Stomach (tissue), 9 donors: Measurements from ENCODE around the gene ZKSCAN7. TPM values are rescaled to one million over a fixed set of nuclear protein-coding genes. Genes with fewer than 3 reads are reported as not detected.
A peak's percentile ranks its signal among the peaks of the same experiment; 100 is the strongest.
"Not testable (repeated sequence)": the region's sequence is repeated elsewhere in the genome, so short reads cannot be mapped to it uniquely, and the experiment has no call there.

Source experiments
- DNase-seq, 2 donors: peaks; one replicate each; pipeline versions ENCODE4 v3.0.0 to v3.0.0-alpha.2; 2013 to 2019
- H3K27ac ChIP-seq, 5 donors: fragments of 200-600 bp in 4 of 5; sonication (generic) in 4 of 5; one replicate each; pipeline ENCODE4 v1.5.1; 2013 to 2019; ENCODE audit warnings: mild to moderate bottlenecking in 1 of 5, moderate library complexity in 1 of 5
- H3K27me3 ChIP-seq, 3 donors: fragments of 200-600 bp; sonication (generic); one replicate each; pipeline ENCODE4 v1.5.1; 2017 to 2019; ENCODE audit warnings: mixed run types in 1 of 3
- H3K36me3 ChIP-seq, 4 donors: fragments of 200-600 bp; sonication (generic); 1 replicate in 3 of 4; 2 replicates in 1 of 4; pipeline ENCODE4 v1.5.1; 2016 to 2019
- H3K4me1 ChIP-seq, 4 donors: fragments of 200-600 bp; sonication (generic); one replicate each; pipeline ENCODE4 v1.5.1; 2016 to 2019
- H3K4me3 ChIP-seq, 4 donors: fragments of 200-600 bp; sonication (generic) in 3 of 4; one replicate each; pipeline ENCODE4 v1.5.1; 2016 to 2019; ENCODE audit warnings: mild to moderate bottlenecking in 1 of 4
- H3K9me3 ChIP-seq, 4 donors: fragments of 200-600 bp; sonication (generic); one replicate each; pipeline ENCODE4 v1.5.1; 2016 to 2019
- EP300 ChIP-seq: sonication (generic); formaldehyde crosslinking; IDR thresholded peaks from one replicate; pipeline ENCODE4 v1.6.1; 2017; ENCODE audit warnings: antibody characterized with exemption
- POLR2A ChIP-seq, 4 donors: fragments of 450-650 bp; IDR thresholded peaks; one replicate each; pipeline ENCODE4 v1.6.1; 2016; ENCODE audit warnings: antibody characterized with exemption in 4 of 4, control low read depth in 2 of 4, mild to moderate bottlenecking in 1 of 4, moderate library complexity in 1 of 4
- POLR2AphosphoS5 ChIP-seq, 3 donors: sonication (generic); formaldehyde crosslinking; IDR thresholded peaks; one replicate each; pipeline ENCODE4 v1.6.1; 2016; ENCODE audit warnings: antibody characterized with exemption in 3 of 3
- WGBS, 5 donors: extraction: QIAGEN DNeasy Blood & Tissue Kit in 3 of 5; methylation state at CpG; one replicate each; pipeline versions ENCODE4 v1.1.5 to v1.1.7; 2013 to 2018; 5-methylcytosine and 5-hydroxymethylcytosine counted together
- intact Hi-C: fragments of 100-400 bp; cut with DNase I; formaldehyde crosslinking; loops from one replicate; pipeline ENCODE4 v1.15.1; 2023; ENCODE audit warnings: low total_unique reads
- polyA plus RNA-seq, 3 donors: library from polyadenylated mRNA; stranded (reverse); fragments of 200-250 nt; gene quantifications; one replicate each; pipeline ENCODE4 v1.2.3, GENCODE V29; 2013
- total RNA-seq, 5 donors: library from RNA; depleted of rRNA; stranded (reverse); fragments of >200 nt; gene quantifications; one replicate each; pipeline versions ENCODE4 v1.1.0 to v1.2.3, GENCODE V29; 2014 to 2016
- TF ChIP-seq, protein P1 (sequence below), 7 experiments: fragments of 450-650 bp in 4 of 7; fragments of 200-600 bp in 3 of 7; sonication (generic) in 3 of 7; IDR thresholded peaks; one replicate each; pipeline ENCODE4 v1.5.1; 2016 to 2019; ENCODE audit warnings: antibody characterized with exemption in 7 of 7, control low read depth in 2 of 7, mild to moderate bottlenecking in 1 of 7
- donor health status: healthy with polysubstance abuse.
- donor health status: Bipolar disorder and iron deficiency.
- donor health status: healthy.

The ZKSCAN7 gene
- total and polyA plus RNA-seq, 8 donors, result 0.46 to 6.2 (median 1.5) TPM; not detected in 1

DNA sequence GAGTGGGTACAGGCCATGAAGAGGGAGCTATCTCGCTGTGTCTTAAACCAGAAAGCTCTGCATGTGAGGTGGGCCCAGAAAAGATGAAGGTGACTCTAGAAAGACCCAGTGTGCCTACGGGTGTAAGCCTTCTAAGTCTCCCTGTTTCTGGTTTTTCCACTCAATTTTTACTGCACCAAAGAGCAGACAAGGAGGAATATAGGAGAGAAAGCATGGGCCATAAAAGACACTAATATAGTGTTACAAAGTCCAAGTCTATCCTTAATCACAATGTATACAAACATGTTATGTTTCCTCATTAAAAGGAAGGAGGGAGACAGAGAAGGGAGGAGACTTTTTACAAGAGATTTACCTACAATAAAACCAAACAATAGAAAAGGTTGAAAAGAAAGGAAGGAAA is 24.1 kb upstream of the ZKSCAN7 start:
- intact Hi-C loops, result loop anchor here (5.0 kb wide), 1 partner anchor 381 kb away; no protein-coding TSS in a partner anchor
- DNase-seq, result no peak
- TF ChIP-seq POLR2AphosphoS5 (IDR thresholded peaks at IDR 0.05) (no peak), EP300 (no peak), POLR2A (IDR thresholded peaks at IDR 0.05) (no peak)
- TF ChIP-seq, protein P1, sequence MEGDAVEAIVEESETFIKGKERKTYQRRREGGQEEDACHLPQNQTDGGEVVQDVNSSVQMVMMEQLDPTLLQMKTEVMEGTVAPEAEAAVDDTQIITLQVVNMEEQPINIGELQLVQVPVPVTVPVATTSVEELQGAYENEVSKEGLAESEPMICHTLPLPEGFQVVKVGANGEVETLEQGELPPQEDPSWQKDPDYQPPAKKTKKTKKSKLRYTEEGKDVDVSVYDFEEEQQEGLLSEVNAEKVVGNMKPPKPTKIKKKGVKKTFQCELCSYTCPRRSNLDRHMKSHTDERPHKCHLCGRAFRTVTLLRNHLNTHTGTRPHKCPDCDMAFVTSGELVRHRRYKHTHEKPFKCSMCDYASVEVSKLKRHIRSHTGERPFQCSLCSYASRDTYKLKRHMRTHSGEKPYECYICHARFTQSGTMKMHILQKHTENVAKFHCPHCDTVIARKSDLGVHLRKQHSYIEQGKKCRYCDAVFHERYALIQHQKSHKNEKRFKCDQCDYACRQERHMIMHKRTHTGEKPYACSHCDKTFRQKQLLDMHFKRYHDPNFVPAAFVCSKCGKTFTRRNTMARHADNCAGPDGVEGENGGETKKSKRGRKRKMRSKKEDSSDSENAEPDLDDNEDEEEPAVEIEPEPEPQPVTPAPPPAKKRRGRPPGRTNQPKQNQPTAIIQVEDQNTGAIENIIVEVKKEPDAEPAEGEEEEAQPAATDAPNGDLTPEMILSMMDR (IDR thresholded peaks at IDR 0.05), result no peak
- H3K9me3 ChIP-seq, result peaks cover 0 to 3% (median 0%) of the 10 kb centered on the region in 4 donors
- H3K4me1 ChIP-seq, result no peaks in the 10 kb centered on the region
- no peak overlapping the region for H3K27ac ChIP-seq
- WGBS, 5 donors, result 47 to 64% (median 57%) methylated on average over 2 of the region's 2 CpGs
- H3K36me3 ChIP-seq, result no peaks in the 10 kb centered on the region
- H3K4me3 ChIP-seq, result no peak overlapping the region
- H3K27me3 ChIP-seq, result peaks cover 0 to 45% (median 17%) of the 10 kb centered on the region in 3 donors

DNA sequence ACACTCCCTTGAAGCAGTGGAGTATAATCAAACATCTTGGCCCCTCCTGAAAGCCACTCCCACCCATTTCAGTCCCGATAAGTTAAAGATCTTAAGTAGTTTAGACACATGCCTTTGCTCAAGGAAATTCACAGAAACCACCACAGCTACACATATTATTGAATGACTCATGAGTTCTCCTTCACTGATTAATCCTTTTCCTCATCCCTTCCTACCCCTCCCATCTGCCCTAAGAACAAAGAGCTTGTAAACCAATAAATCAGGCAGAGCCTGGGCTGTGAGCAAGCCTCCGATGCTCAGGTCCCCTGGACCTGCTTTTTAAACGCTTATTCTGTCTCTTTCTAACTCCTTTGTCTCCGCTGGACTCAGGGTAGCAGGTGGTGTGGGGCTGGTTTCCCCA is 20.3 kb upstream of the ZKSCAN7 start:
- DNase-seq, H3K4me1 ChIP-seq: not testable (repeated sequence)

GRCh38 chr3:44535364-44535763 is 19.6 kb upstream of the ZKSCAN7 start:
- Histone ChIP-seq H3K9me3 (peaks cover 0 to 3% (median 0%) of the 10 kb centered on the region in 4 donors), H3K27me3 (peaks cover 0 to 59% (median 27%) of the 10 kb centered on the region in 3 donors), H3K27ac (no peak overlapping the region), H3K4me3 (no peak overlapping the region), H3K36me3 (no peaks in the 10 kb centered on the region), H3K4me1 (no peaks in the 10 kb centered on the region)
- TF ChIP-seq EP300, result no peak
- intact Hi-C loops, result no loop called here
- WGBS, 5 donors, result 3 to 22% (median 8%) methylated on average over 1 of the region's 1 CpG
- DNase-seq, result no peak

More for the DNA sequence above, 20.3 kb upstream of the ZKSCAN7 start:
- not testable (repeated sequence) for H3K27ac ChIP-seq, H3K36me3 ChIP-seq, H3K4me3 ChIP-seq, H3K9me3 ChIP-seq
- intact Hi-C loops, result loop anchor here (5.0 kb wide), 1 partner anchor 378 kb away; no protein-coding TSS in a partner anchor
- peaks cover 0 to 52% (median 22%) of the 10 kb centered on the region in 3 donors for H3K27me3 ChIP-seq
- 21 to 41% (median 30%) methylated on average over 4 of the region's 4 CpGs for WGBS, 5 donors

DNA sequence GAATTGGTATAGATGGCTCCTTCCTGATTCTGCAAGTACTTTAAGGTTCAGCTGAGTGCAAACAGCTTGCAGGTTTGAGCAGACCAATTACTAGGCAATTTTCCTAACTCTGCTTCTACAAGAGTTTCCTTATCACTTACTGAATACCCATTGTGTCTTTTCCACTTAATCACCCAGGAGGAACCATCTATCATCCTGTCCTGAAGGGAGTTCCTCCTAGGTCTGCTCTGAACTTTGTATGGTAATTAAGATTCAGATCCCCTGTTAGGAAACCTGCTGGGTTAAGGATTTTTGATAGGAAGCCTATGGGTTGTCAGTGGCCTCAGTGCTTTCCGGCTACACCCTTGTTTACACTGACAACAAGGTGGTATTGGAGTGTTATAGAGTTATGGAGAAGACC is 10.2 kb upstream of the ZKSCAN7 start:
- intact Hi-C loops, H3K4me1 ChIP-seq, H3K4me3 ChIP-seq, H3K36me3 ChIP-seq, DNase-seq, H3K9me3 ChIP-seq, H3K27ac ChIP-seq: not testable (repeated sequence)
- peaks cover 0 to 65% (median 7%) of the 10 kb centered on the region in 3 donors for H3K27me3 ChIP-seq
- 37 to 62% (median 45%) methylated on average over 1 of the region's 1 CpG for WGBS, 5 donors

DNA sequence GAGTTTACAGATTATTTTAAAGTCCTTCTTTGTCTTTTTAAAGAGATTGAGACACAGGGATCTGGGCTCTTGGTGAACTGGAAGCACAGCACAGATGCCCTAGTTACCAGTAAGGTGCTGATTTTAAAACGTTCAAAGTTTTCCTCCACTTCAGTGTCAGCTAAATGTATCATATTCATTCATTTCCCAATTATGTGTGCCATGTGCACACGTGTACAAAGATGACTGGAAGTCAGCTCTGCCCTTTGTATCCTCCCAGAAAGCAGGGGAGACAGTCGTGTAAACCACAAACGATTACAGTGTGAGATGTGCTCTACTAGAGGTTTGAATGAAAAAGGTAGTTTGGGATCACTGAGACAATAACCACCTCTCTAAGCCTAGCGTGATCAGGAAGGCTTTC is 730 bp downstream of the ZKSCAN7 start:
- peaks cover 0 to 17% (median 5%) of the 10 kb centered on the region in 3 donors for H3K27me3 ChIP-seq
- WGBS, 5 donors, result 14 to 21% (median 17%) methylated on average over 5 of the region's 5 CpGs
- H3K27ac ChIP-seq, result peak overlapping the region in 2 of 5 donors; percentile 62 to 85
- peaks cover 0 to 31% (median 13%) of the 10 kb centered on the region in 4 donors for H3K36me3 ChIP-seq
- H3K9me3 ChIP-seq, result no peaks in the 10 kb centered on the region
- intact Hi-C loops, result no loop called here
- H3K4me1 ChIP-seq, result peaks cover 7 to 21% (median 14%) of the 10 kb centered on the region in 4 donors
- peak in 1 of 2 donors; percentile 12 for DNase-seq
- TF ChIP-seq EP300 (no peak), POLR2A (IDR thresholded peaks at IDR 0.05) (no peak), POLR2AphosphoS5 (IDR thresholded peaks at IDR 0.05) (no peak)
- TF ChIP-seq, protein P1 (IDR thresholded peaks at IDR 0.05), result no peak
- H3K4me3 ChIP-seq, result peak overlapping the region; percentile 72 to 85 (median 78)

- DNase-seq, result no peak
- 75 to 99% (median 97%) methylated on average over 1 to 9 of the region's 9 CpGs for WGBS, 5 donors
Measured at GRCh38 chr3:44557074-44557473, 2.1 kb downstream of the ZKSCAN7 start.

More at GRCh38 chr3:44557074-44557473, 2.1 kb downstream of the ZKSCAN7 start:
- TF ChIP-seq EP300, result no peak
- no peak for TF ChIP-seq POLR2A (IDR thresholded peaks at IDR 0.05)
- TF ChIP-seq, protein P1 (IDR thresholded peaks at IDR 0.05), result no peak
- no peak for TF ChIP-seq POLR2AphosphoS5 (IDR thresholded peaks at IDR 0.05)
- Histone ChIP-seq H3K9me3 (peaks cover 0 to 12% (median 7%) of the 10 kb centered on the region in 4 donors), H3K27me3 (peaks cover 0 to 4% (median 3%) of the 10 kb centered on the region in 3 donors), H3K36me3 (peaks cover 4 to 45% (median 26%) of the 10 kb centered on the region in 4 donors), H3K4me1 (peaks cover 7 to 21% (median 14%) of the 10 kb centered on the region in 4 donors), H3K27ac (no peak overlapping the region), H3K4me3 (no peak overlapping the region)
- intact Hi-C loops, result no loop called here
